Activated B cell treated with CpG ODN at 0.5 μM for 24 hours (primary cell): ENCODE results near the gene HINT3. TPM values are rescaled to one million over a fixed set of nuclear protein-coding genes. Genes with fewer than 3 reads are reported as not detected.
"Not testable (repeated sequence)": the region's sequence is repeated elsewhere in the genome, so short reads cannot be mapped to it uniquely, and the experiment has no call there.

Experiments used
- ATAC-seq: fragments of 200-7000 bp; cut with Tn5 transposase; one replicate; pipeline ENCODE4 v1.10.0; 2021; ENCODE audit warnings: low read depth, mild to moderate bottlenecking, moderate library complexity
- CTCF ChIA-PET: fragments of 350-600 bp; sonication (Branson Sonifier 250); formaldehyde crosslinking; loops from one replicate; lab custom pipeline; 2021; ENCODE audit warnings: antibody characterized with exemption; lab: Charles Lee
- POLR2A ChIA-PET: fragments of 350-600 bp; sonication (Branson Sonifier 250); formaldehyde crosslinking; loops from one replicate; lab custom pipeline; 2021; ENCODE audit warnings: antibody characterized with exemption; lab: Charles Lee
- DNase-seq: peaks from one replicate; pipeline ENCODE4 v3.0.0; 2022
- H3K27ac Mint-ChIP-seq: one replicate; pipeline ENCODE4 v1.8.0; 2020; ENCODE audit warnings: mixed read lengths
- H3K27me3 Mint-ChIP-seq: one replicate; pipeline ENCODE4 v1.8.0; 2021; ENCODE audit warnings: mixed read lengths
- H3K36me3 Mint-ChIP-seq: one replicate; pipeline ENCODE4 v1.8.0; 2021; ENCODE audit warnings: low read depth, mixed read lengths
- H3K4me1 Mint-ChIP-seq: one replicate; pipeline ENCODE4 v1.8.0; 2021; ENCODE audit warnings: mixed read lengths
- H3K4me3 Mint-ChIP-seq: one replicate; pipeline ENCODE4 v1.8.0; 2020; ENCODE audit warnings: mild to moderate bottlenecking, mixed read lengths
- H3K9me3 Mint-ChIP-seq: one replicate; pipeline ENCODE4 v1.8.0; 2020; ENCODE audit warnings: mixed read lengths
- intact Hi-C: fragments of 100-400 bp; cut with micrococcal nuclease; formaldehyde crosslinking; loops from one replicate; pipeline ENCODE4 v1.15.1; 2024
- total RNA-seq: library from RNA; stranded (reverse); gene quantifications from 2 replicates; pipeline ENCODE4 v1.2.3, GENCODE V29; 2022
- TF ChIP-seq, protein P1 (sequence below): fragments of 200-600 bp; IDR thresholded peaks from one replicate; pipeline ENCODE4 v1.8.0; 2022; ENCODE audit warnings: antibody characterized with exemption, mild to moderate bottlenecking

HINT3 gene
- total RNA-seq, 1 donor from 2014 or later = 11.1 TPM

DNA sequence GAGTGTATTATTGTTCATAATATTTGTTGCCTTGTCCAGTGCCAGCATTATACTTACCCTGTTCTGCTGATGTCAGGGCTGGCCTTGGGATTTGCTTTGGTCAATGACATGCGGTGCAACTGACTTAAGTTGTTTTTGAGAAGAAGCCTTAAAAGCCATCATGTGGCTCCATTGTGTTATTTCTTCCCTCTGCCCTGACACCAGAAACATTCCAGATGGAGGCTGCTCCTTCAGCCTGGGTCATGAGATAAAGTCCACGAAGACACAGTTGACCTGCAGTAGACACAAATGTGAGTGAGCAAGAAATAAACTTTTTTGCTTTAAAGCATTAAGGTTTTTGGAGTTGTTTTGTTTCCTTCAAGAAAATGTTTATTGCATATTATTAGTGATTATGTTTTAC is 7.5 kb upstream of the HINT3 start:
- H3K36me3 Mint-ChIP-seq = no peaks in the 10 kb centered on the region
- TF ChIP-seq, protein P1, sequence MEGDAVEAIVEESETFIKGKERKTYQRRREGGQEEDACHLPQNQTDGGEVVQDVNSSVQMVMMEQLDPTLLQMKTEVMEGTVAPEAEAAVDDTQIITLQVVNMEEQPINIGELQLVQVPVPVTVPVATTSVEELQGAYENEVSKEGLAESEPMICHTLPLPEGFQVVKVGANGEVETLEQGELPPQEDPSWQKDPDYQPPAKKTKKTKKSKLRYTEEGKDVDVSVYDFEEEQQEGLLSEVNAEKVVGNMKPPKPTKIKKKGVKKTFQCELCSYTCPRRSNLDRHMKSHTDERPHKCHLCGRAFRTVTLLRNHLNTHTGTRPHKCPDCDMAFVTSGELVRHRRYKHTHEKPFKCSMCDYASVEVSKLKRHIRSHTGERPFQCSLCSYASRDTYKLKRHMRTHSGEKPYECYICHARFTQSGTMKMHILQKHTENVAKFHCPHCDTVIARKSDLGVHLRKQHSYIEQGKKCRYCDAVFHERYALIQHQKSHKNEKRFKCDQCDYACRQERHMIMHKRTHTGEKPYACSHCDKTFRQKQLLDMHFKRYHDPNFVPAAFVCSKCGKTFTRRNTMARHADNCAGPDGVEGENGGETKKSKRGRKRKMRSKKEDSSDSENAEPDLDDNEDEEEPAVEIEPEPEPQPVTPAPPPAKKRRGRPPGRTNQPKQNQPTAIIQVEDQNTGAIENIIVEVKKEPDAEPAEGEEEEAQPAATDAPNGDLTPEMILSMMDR = no peak
- no peak overlapping the region for H3K4me3 Mint-ChIP-seq
- intact Hi-C loops = no loop called here
- CTCF ChIA-PET = no interaction called here
- ATAC-seq = no peak
- DNase-seq = no peak
- H3K27me3 Mint-ChIP-seq = peaks cover 3% of the 10 kb centered on the region
- POLR2A ChIA-PET = no interaction called here
- no peak overlapping the region for H3K27ac Mint-ChIP-seq
- no peaks in the 10 kb centered on the region for H3K9me3 Mint-ChIP-seq
- no peaks in the 10 kb centered on the region for H3K4me1 Mint-ChIP-seq

- H3K36me3 Mint-ChIP-seq = no peaks in the 10 kb centered on the region
- POLR2A ChIA-PET = no interaction called here
- H3K27ac Mint-ChIP-seq = no peak overlapping the region
- TF ChIP-seq, protein P1 = no peak
- ATAC-seq (no peak), DNase-seq (no peak)
- no peak overlapping the region for H3K4me3 Mint-ChIP-seq
- intact Hi-C loops = no loop called here
- H3K27me3 Mint-ChIP-seq = peaks cover 3% of the 10 kb centered on the region
- no peaks in the 10 kb centered on the region for H3K9me3 Mint-ChIP-seq
- CTCF ChIA-PET = no interaction called here
- H3K4me1 Mint-ChIP-seq = no peaks in the 10 kb centered on the region
Measured at GRCh38 chr6:125950293-125950692, 6.3 kb upstream of the HINT3 start.

DNA sequence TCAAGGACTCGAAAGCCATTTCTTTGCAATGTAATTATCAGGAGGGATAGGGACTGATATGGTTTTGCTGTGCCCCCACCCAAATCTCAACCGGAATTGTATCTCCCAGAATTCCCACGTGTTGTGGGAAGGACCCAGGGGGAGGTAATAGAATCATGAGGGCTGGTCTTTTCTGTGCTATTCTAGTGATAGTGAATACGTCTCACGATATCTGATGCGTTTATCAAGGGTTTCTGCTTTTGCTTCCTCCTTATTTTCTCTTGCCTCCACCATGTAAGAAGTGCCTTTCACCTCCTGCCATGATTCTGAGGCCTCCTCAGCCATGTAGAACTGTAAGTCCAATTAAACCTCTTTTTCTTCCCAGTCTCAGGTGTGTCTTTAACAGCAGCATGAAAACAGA is 5.9 kb upstream of the HINT3 start:
- H3K4me3 Mint-ChIP-seq, H3K27ac Mint-ChIP-seq, H3K36me3 Mint-ChIP-seq, ATAC-seq, POLR2A ChIA-PET, intact Hi-C loops, H3K4me1 Mint-ChIP-seq, H3K9me3 Mint-ChIP-seq, H3K27me3 Mint-ChIP-seq, DNase-seq: not testable (repeated sequence)
- CTCF ChIA-PET = interaction anchor here (1.0 to 2.9 kb wide), 2 partner anchors 45 to 160 kb away, joined by 3 to 17 read pairs; partner anchors contain the start of gene NCOA7

GRCh38 chr6:125951323-125951722 is 5.2 kb upstream of the HINT3 start:
- Mint-ChIP-seq H3K36me3 (no peaks in the 10 kb centered on the region), H3K27ac (no peak overlapping the region), H3K4me3 (no peak overlapping the region), H3K4me1 (no peaks in the 10 kb centered on the region), H3K27me3 (peaks cover 3% of the 10 kb centered on the region), H3K9me3 (no peaks in the 10 kb centered on the region)
- ChIA-PET POLR2A (no interaction called here), CTCF (interaction anchor here (1.0 to 2.9 kb wide), 2 partner anchors 45 to 161 kb away, joined by 3 to 17 read pairs; partner anchors contain the start of gene NCOA7)
- DNase-seq = no peak
- no peak for ATAC-seq
- intact Hi-C loops = no loop called here
- TF ChIP-seq, protein P1 = no peak

- POLR2A ChIA-PET = interaction anchor here (0.9 to 1.5 kb wide), 2 partner anchors 161 to 171 kb away, joined by 3 to 4 read pairs; no protein-coding TSS in a partner anchor
- DNase-seq = no peak
- Mint-ChIP-seq H3K9me3 (no peaks in the 10 kb centered on the region), H3K36me3 (no peaks in the 10 kb centered on the region), H3K4me3 (no peak overlapping the region), H3K27ac (no peak overlapping the region), H3K27me3 (peaks cover 3% of the 10 kb centered on the region), H3K4me1 (no peaks in the 10 kb centered on the region)
- CTCF ChIA-PET = interaction anchor here (0.7 to 2.9 kb wide), 5 partner anchors 42 to 171 kb away, joined by 3 to 17 read pairs (median 5); partner anchors contain the start of gene NCOA7
- ATAC-seq = no peak
- intact Hi-C loops = no loop called here
- TF ChIP-seq, protein P1 = no peak
Measured at GRCh38 chr6:125952764-125953501, 3.6 kb upstream of the HINT3 start.
